DOHH2 (cell line): Measurements from ENCODE around the gene SGO1.

Experiments used
- H3F3A ChIP-seq: fragments of 200-600 bp; sonication (generic), shearing (Covaris generic); 2 replicates; pipeline ENCODE4 v1.6.0; 2016; ENCODE audit warnings: antibody characterized with exemption, mild to moderate bottlenecking; ENCODE audit not compliant: control insufficient read depth, insufficient read depth
- H3K27ac ChIP-seq: fragments of 200-600 bp; sonication (generic); 2 replicates; pipeline ENCODE4 v1.5.1; 2014; ENCODE audit warnings: low read depth, mild to moderate bottlenecking, low read length, moderate library complexity
- H3K27me3 ChIP-seq: fragments of 200-600 bp; sonication (generic); 2 replicates; pipeline ENCODE4 v1.6.1; 2014; ENCODE audit warnings: mild to moderate bottlenecking, low read length, mixed read lengths; ENCODE audit not compliant: control insufficient read depth
- H3K36me3 ChIP-seq: fragments of 200-600 bp; sonication (generic); 2 replicates; pipeline ENCODE4 v1.6.1; 2014; ENCODE audit warnings: mild to moderate bottlenecking, low read length, moderate library complexity, mixed read lengths; ENCODE audit not compliant: control insufficient read depth
- H3K4me1 ChIP-seq: fragments of 200-600 bp; sonication (generic); 2 replicates; pipeline ENCODE4 v1.6.1; 2014; ENCODE audit warnings: mild to moderate bottlenecking, low read length, mixed read lengths; ENCODE audit not compliant: control insufficient read depth
- H3K4me2 ChIP-seq: fragments of 200-600 bp; sonication (generic); 2 replicates; pipeline ENCODE4 v1.6.0; 2014; ENCODE audit warnings: mild to moderate bottlenecking, low read length, moderate library complexity
- H3K4me3 ChIP-seq: fragments of 200-600 bp; sonication (generic); 2 replicates; pipeline ENCODE4 v1.5.1; 2014; ENCODE audit warnings: mild to moderate bottlenecking, low read length, mixed read lengths
- H3K79me2 ChIP-seq: fragments of 200-600 bp; sonication (generic); 2 replicates; pipeline ENCODE4 v1.6.1; 2014; ENCODE audit warnings: mild to moderate bottlenecking, low read length, mixed read lengths; ENCODE audit not compliant: control insufficient read depth
- H3K9me2 ChIP-seq: fragments of 200-600 bp; sonication (generic); replicated peaks from 2 replicates; pipeline ENCODE4 v1.6.1; 2014; ENCODE audit warnings: mild to moderate bottlenecking, low read length, mixed read lengths; ENCODE audit not compliant: control insufficient read depth
- H3K9me3 ChIP-seq: fragments of 200-600 bp; sonication (generic); 2 replicates; pipeline ENCODE4 v1.6.1; 2014; ENCODE audit warnings: antibody characterized with exemption, low read length, mixed read lengths; ENCODE audit not compliant: control insufficient read depth, insufficient read depth
- H4K20me1 ChIP-seq: fragments of 200-600 bp; sonication (generic); 2 replicates; pipeline ENCODE4 v1.6.0; 2014; ENCODE audit warnings: low read depth, mild to moderate bottlenecking, antibody characterized with exemption, low read length, moderate library complexity; ENCODE audit not compliant: control insufficient read depth, insufficient read depth
- EZH2phosphoT487 ChIP-seq: fragments of 200-600 bp; sonication (generic); IDR thresholded peaks from 2 replicates; pipeline ENCODE4 v1.6.1; 2017; ENCODE audit warnings: borderline replicate concordance, mild to moderate bottlenecking, antibody characterized with exemption, low read length, moderate library complexity, mixed read lengths
- TF ChIP-seq, protein P1 (sequence below): fragments of 200-600 bp; sonication (generic); IDR thresholded peaks from one replicate; pipeline ENCODE4 v1.5.1; 2014; ENCODE audit warnings: antibody characterized with exemption, mild to moderate bottlenecking, low read depth, low read length; ENCODE audit not compliant: poor library complexity, severe bottlenecking

Gene SGO1

DNA sequence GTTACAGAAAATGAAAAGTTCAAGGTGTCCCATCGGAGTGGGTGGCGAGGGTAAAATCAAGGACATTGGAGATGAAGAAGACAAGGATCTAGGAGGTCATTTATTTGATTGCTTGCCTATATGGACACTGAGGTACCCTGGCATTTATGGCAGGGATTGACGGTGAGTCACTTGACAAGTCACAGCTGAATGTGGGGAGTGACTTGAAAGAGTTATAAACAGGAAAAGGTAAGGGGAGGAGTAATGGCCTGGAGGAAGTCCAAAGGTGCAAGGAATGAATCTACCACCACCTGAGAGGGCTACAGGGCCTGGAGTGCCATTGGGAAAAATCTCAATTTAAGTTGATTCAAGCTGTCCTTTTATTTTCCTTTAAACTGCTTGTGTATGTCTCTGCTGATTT lies 11.8 kb upstream of the SGO1 start:
- no peak overlapping the region for H3K4me2 ChIP-seq
- no peak overlapping the region for H3K27ac ChIP-seq
- no peaks in the 10 kb centered on the region for H3K9me2 ChIP-seq
- H3K4me1 ChIP-seq: no peaks in the 10 kb centered on the region
- no peaks in the 10 kb centered on the region; the same call in 1 of the 2 replicates for H3F3A ChIP-seq
- H3K79me2 ChIP-seq: no peaks in the 10 kb centered on the region
- H3K27me3 ChIP-seq: no peaks in the 10 kb centered on the region
- no peak overlapping the region for H3K4me3 ChIP-seq
- no peaks in the 10 kb centered on the region for H3K9me3 ChIP-seq
- H3K36me3 ChIP-seq: no peaks in the 10 kb centered on the region
- H4K20me1 ChIP-seq: no peaks in the 10 kb centered on the region
- no peak for TF ChIP-seq EZH2phosphoT487
- TF ChIP-seq, protein P1, sequence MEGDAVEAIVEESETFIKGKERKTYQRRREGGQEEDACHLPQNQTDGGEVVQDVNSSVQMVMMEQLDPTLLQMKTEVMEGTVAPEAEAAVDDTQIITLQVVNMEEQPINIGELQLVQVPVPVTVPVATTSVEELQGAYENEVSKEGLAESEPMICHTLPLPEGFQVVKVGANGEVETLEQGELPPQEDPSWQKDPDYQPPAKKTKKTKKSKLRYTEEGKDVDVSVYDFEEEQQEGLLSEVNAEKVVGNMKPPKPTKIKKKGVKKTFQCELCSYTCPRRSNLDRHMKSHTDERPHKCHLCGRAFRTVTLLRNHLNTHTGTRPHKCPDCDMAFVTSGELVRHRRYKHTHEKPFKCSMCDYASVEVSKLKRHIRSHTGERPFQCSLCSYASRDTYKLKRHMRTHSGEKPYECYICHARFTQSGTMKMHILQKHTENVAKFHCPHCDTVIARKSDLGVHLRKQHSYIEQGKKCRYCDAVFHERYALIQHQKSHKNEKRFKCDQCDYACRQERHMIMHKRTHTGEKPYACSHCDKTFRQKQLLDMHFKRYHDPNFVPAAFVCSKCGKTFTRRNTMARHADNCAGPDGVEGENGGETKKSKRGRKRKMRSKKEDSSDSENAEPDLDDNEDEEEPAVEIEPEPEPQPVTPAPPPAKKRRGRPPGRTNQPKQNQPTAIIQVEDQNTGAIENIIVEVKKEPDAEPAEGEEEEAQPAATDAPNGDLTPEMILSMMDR: no peak

DNA sequence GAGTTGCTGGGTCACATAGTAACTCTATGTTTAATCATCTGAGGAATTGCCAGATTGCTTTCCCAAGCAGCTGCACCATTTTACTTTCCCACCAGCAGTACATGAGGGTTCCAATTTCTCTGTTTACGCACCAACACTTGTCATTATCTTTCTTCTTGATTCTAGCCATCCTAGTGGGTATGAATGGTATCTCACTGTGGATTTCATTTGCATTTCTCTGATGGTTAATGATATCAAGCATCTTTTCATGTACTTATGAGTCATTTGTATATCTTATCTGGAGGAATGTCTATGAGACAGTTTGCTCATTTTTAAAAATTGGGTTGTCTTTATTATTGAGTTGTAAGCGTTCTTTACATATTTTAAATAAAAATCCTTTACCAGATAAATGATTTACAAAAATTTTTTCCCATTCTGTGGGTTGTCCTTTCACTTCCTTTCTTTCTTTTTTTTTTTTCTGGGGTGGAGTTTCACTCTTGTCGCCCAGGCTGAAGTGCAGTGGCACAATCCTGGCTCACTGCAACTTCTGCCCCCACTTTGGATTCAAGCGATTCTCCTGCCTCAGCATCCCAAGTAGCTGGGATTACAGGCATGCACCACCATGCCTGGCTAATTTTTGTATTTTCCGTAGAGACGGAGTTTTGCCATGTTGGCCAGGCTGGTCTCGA lies 8.9 kb upstream of the SGO1 start:
- no peaks in the 10 kb centered on the region for H3K9me3 ChIP-seq
- H3K4me3 ChIP-seq: no peak overlapping the region
- H3K4me2 ChIP-seq: no peak overlapping the region
- H3K27ac ChIP-seq: no peak overlapping the region
- H3K4me1 ChIP-seq: no peaks in the 10 kb centered on the region
- H3K36me3 ChIP-seq: no peaks in the 10 kb centered on the region
- H3F3A ChIP-seq: no peaks in the 10 kb centered on the region; the same call in 1 of the 2 replicates
- no peaks in the 10 kb centered on the region for H3K27me3 ChIP-seq
- no peaks in the 10 kb centered on the region for H4K20me1 ChIP-seq
- H3K79me2 ChIP-seq: no peaks in the 10 kb centered on the region
- TF ChIP-seq, protein P1: no peak
- no peak for TF ChIP-seq EZH2phosphoT487
- no peaks in the 10 kb centered on the region for H3K9me2 ChIP-seq

DNA sequence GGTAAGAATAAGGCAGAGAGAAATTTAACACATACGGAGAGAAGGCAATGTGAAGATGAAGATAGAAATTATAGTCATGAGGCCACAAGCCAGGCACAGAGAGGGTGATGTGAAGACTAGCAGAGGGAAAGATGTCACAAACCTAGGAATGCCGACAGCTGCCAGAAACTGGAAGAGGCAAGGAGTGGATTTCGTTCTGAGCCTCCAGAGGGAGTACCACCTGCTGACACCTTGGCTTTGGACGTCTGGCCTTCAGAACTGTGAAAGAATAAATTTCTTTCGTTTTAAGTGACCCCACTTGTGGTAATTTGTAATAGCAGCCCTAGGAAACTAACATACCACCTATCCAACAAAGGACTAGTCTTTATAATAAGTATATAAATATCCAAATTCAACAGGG lies 5.0 kb upstream of the SGO1 start:
- Histone ChIP-seq H3K4me2 (no peak overlapping the region), H3K79me2 (peaks cover 8% of the 10 kb centered on the region; the same call in 1 of the 2 replicates), H3K9me2 (no peaks in the 10 kb centered on the region), H3F3A (no peaks in the 10 kb centered on the region; the same call in 1 of the 2 replicates), H3K4me1 (peaks cover 9% of the 10 kb centered on the region), H3K36me3 (no peaks in the 10 kb centered on the region), H3K27me3 (no peaks in the 10 kb centered on the region), H3K27ac (no peak overlapping the region), H3K4me3 (no peak overlapping the region), H4K20me1 (no peaks in the 10 kb centered on the region), H3K9me3 (no peaks in the 10 kb centered on the region)
- TF ChIP-seq EZH2phosphoT487: no peak
- TF ChIP-seq, protein P1: no peak
